OCI-LY1 (cell line): ENCODE measurements around the gene CDH26.

Source experiments
- CTCF ChIP-seq: fragments of 200-600 bp; sonication (generic), shearing (Covaris generic); IDR thresholded peaks from 2 replicates; pipeline ENCODE4 v1.5.1; 2017; ENCODE audit warnings: mild to moderate bottlenecking, antibody characterized with exemption, low read length, moderate library complexity, mixed read lengths
- EZH2 ChIP-seq: fragments of 200-600 bp; sonication (generic), shearing (Covaris generic); IDR thresholded peaks from 2 replicates; pipeline ENCODE4 v1.8.0; 2017; ENCODE audit warnings: borderline replicate concordance, mixed run types, mild to moderate bottlenecking, antibody characterized with exemption, low read length, moderate library complexity, mixed read lengths

GRCh38 chr20:60011512-60012507, 53.6 kb downstream of the CDH26 start:
- no peak for TF ChIP-seq CTCF
- no peak for TF ChIP-seq EZH2
